PC-3 (cell line): ENCODE results near the gene ETV7.

Source experiments
- EZH2phosphoT487 ChIP-seq: fragments of 300-600 bp; sonication (generic); IDR thresholded peaks from 2 replicates; pipeline ENCODE4 v1.6.1; 2018; ENCODE audit warnings: mild to moderate bottlenecking, antibody characterized with exemption, low read length, borderline replicate concordance
- TF ChIP-seq, protein P1 (sequence below): fragments of 300-600 bp; sonication (generic); conservative IDR thresholded peaks from 2 replicates; pipeline ENCODE4 v1.5.1; 2017; ENCODE audit warnings: antibody characterized with exemption, low read depth, mild to moderate bottlenecking, low read length

DNA sequence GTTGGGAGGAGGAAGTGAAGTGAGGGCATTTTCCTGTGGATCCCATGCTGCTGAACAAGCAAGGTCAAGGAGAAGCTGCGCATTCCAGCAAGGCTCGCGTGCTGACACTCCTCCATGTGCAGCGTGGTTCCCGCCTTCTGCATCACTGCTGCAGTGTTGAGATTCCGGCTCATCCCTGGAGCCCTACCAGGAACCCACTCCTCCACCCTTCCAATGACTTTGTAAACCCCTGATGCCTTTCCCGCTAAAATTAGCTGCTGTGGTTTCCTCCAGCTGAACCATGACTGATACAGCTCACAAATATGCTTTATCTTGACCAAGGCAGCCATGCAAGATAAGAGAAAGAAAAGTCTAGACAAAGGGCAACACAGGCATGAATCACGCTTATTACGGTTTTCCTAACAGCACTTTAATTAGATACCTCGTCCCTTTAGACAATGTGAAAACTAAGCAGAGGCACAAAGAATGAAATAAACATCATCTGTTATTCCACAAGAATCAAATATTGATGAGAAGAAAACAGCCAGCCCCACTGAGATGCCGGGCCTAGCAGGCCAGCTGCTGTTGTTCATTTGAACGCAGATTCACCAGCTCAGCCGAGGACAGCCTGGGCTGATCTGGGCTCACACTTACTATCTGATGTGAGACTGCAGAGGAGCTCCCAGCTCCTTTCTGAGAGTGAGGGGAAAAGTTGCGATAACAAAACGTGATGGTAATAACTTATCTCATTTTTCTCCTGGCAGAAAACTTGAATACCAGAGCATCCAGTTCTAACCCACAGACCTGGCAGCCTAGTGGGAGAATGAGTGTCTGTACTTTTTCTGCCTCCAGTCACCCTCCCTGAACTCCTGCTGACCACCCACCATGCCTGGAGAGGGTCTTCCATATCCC is 36.5 kb downstream of the ETV7 start:
- TF ChIP-seq, protein P1, sequence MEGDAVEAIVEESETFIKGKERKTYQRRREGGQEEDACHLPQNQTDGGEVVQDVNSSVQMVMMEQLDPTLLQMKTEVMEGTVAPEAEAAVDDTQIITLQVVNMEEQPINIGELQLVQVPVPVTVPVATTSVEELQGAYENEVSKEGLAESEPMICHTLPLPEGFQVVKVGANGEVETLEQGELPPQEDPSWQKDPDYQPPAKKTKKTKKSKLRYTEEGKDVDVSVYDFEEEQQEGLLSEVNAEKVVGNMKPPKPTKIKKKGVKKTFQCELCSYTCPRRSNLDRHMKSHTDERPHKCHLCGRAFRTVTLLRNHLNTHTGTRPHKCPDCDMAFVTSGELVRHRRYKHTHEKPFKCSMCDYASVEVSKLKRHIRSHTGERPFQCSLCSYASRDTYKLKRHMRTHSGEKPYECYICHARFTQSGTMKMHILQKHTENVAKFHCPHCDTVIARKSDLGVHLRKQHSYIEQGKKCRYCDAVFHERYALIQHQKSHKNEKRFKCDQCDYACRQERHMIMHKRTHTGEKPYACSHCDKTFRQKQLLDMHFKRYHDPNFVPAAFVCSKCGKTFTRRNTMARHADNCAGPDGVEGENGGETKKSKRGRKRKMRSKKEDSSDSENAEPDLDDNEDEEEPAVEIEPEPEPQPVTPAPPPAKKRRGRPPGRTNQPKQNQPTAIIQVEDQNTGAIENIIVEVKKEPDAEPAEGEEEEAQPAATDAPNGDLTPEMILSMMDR = no peak
- no peak for TF ChIP-seq EZH2phosphoT487
